HT1080 (cell line): ENCODE measurements around the gene ATF6. TPM values are rescaled to one million over a fixed set of nuclear protein-coding genes. Genes with fewer than 3 reads are reported as not detected.

Experiments used
- DNase-seq: peaks from one replicate; pipeline ENCODE4 v3.0.0-alpha.2; 2015; ENCODE audit warnings: low read depth
- total RNA-seq: library from RNA; depleted of rRNA; stranded (reverse); fragments of >200 nt; shearing (Covaris generic); gene quantifications from 2 replicates; pipeline ENCODE4 v1.2.3, GENCODE V29; 2014

The ATF6 gene
- total RNA-seq, 1 experiment from 2014 or later, result 20.5 TPM

- no peak for DNase-seq
These were observed 120.5 kb downstream of the ATF6 start for GRCh38 chr1:161886589-161886988.

DNA sequence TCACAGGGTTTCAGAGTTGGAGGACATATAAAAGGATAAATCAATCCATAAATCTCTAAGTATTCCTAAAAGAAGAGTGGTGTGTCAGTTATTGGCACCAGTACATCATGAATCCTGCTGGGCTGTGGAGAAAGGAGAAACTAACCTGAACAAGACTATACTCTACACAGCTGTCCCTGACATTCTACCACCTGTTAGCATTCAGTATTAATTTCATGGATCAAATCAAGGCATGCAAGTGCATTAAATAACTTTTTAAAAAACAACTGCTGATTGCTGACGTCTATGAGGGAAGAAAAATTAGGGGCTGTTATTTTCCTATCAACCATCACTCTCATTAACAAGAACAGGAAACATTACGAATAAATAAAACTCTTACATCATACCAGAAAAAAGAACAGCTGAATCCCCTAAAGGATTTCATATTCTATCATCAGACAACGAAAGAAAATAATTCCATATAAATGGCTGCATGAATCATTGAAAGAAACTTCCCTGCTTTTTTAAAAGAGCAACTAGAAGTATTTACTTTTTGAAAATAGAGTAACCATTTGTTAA is 121.7 kb downstream of the ATF6 start:
- no peak for DNase-seq

GRCh38 chr1:161890574-161890973 is 124.5 kb downstream of the ATF6 start:
- no peak for DNase-seq

GRCh38 chr1:161899091-161899490 is 133.0 kb downstream of the ATF6 start:
- no peak for DNase-seq

- DNase-seq, result no peak
These were observed 134.0 kb downstream of the ATF6 start for GRCh38 chr1:161900160-161900559.

DNA sequence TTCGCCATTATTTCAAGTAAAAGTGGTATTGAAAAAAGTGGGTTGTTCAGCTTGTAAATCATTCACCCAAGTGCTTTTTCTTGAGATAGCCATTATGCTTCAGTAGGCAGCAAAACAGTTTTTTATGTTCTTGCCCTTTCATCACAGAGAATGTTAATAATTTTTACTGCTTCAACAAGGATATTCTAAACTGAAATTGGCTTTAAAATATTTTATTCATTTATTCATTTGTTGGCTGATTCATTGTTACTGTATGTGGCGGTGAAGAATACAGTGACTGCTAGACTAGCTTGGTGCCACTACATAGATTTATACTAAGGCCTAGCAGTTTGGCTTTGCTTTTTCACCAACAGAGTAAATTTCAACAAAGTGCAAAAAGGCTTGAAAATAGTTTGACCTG is 136.1 kb downstream of the ATF6 start:
- no peak for DNase-seq

DNA sequence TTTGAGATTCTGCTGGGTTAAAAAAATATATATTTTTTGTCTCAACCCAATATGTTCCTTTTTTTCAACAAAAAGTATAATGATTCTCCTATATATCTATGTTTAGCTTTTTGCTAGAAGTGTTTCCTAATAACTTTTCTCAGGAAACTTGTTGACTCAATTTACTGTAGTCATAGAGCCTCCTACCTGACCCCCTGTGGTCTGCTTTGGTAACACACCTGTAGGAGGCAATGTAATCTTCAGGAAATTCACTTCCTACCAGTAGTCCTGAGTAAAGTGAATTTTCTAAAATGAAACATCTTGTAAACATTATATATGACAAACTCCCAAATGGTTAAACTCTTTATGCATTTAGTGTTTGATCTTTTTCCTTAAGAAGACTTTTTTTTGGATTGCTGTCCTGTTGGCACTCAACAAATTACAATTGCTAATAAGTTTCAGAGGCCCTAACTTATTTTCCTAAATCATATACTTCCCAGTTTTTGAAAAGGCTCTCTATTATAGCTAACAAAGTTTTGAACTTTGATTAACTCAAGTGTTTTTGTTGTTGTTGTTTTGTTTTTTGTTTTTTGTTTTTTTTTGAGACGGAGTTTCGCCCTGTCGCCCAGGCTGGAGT is 139.3 kb downstream of the ATF6 start:
- DNase-seq, result no peak

GRCh38 chr1:161907265-161907664 is 141.1 kb downstream of the ATF6 start:
- no peak for DNase-seq

DNA sequence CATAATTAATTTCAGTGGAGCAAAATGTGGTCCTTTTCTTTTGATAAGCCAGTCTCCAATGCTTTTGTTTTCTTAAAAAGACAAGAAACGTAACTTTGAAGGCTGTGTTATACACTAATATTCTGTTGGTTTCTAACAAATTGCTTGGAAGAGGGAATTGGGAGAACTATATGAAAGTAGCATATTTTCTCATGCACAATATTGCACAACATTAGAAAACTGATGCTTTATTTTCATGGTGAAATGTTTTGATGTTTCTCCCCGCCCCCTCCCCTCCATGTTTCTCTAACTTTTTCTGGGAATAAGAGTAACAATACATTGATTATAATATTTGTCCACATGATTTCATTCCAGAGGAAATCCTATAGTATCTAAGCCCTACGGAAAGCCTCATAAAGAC is 142.1 kb downstream of the ATF6 start:
- no peak for DNase-seq

DNA sequence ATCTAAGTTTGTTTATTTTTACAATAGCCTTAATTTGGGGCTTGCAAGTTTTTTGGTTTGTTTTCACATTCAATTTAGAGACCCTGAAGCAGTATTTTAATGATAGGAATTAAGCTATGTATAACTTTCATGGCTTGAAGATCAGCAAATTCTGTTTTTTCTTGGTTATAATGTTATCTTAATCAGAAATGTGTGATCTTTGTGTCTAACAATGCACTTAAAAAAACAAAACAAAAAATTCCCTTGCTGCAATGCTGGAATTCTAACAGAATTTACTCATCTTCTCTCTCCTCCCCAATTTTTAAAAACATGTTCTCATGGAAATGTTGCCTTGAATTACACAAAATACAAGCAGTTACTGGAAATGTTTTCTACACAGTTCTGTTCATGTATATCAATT is 144.5 kb downstream of the ATF6 start:
- DNase-seq, result no peak

DNA sequence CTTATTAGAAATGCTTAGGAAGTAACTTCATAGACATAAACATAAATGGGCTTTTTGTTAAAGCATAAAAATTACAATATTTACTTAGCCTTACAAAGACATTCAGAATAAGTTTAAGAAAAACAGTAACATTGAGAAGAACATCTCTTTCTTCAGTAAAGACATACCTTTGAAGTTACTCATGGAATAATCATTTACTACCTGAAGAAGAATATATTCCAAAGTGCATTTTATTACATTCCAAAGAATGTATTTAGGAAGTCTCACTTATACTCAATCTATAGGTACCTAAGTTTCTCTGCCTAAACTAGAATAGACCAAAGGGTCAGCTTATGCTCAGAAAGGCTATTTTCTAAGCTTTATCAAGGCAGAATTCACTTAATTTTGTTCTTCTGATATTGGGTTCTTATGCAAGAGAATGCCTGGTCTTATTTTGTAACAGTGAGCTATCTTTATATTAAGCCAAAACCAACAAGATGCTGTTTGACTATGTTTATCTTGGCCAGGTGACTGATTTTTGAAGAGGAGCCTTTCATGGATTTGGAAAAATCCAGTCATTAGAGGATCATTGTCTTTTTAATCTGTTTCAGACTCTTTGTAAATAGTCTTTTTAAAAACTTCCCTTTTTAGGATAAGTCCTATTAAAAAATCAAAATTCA is 147.5 kb downstream of the ATF6 start:
- DNase-seq, result no peak

- no peak for DNase-seq
These were observed 148.5 kb downstream of the ATF6 start for GRCh38 chr1:161914595-161914994.

- DNase-seq, result no peak
These were observed 149.0 kb downstream of the ATF6 start for GRCh38 chr1:161915051-161915503.

- DNase-seq, result no peak
These were observed 149.9 kb downstream of the ATF6 start for GRCh38 chr1:161915978-161916377.

DNA sequence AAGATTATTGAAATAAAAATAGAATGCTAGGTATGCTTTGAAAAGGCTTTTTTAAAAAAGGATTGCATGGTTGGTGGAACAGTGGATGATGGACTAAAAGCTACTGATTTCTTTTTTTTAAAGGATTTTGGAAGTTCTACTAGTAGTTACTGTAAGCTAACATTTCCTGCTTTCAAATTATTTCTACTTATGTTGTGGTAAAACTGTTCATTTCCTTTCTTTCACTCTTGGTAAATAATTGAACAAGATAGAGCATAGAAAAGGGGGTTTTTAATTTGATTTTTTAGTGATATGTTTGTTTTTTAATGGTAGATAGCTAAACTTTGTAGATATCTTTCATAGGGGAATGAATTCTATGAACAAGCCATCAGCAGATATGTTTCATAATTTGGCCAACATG is 153.1 kb downstream of the ATF6 start:
- DNase-seq, result no peak

GRCh38 chr1:161921491-161921890 is 155.4 kb downstream of the ATF6 start:
- no peak for DNase-seq

GRCh38 chr1:161921990-161922389 is 155.9 kb downstream of the ATF6 start:
- no peak for DNase-seq

GRCh38 chr1:161928056-161928455 is 161.9 kb downstream of the ATF6 start:
- no peak for DNase-seq

DNA sequence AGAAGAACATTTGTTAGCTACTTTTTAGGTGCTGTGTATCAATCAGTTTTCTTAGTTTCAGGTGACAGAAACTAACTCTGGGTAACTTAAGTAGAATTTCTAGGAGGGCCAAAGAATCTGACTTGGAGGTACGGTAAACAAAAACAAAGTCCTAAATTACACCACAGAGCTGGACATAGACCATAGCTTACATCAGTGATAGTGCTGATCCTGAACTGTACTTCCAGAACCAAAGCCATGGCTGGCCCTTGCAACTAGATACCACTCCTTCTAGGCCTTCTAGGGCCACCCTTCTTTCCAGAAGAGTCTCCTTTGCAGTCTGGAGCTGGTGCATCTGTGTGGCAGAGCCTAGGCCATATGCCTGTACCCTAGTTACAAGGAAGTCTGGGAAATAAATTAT is 163.0 kb downstream of the ATF6 start:
- no peak for DNase-seq

DNA sequence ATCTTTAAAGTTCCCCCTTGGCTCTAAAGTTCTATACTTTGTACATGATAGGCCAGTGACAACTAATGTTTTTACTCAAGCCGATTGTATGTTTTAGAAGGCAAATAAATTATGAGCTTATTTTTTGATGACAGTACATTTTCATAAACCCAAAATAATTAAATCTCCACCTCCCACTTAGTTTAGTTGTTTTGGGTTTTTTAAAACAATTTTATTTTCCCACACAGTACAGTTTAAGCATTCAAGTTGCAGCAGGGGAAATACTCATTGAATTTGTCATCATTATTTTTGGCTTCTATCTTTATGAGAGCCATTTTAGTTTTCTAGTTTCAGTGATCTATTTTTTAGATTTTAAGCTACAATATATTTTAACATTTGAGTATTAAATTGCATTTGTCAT is 163.9 kb downstream of the ATF6 start:
- no peak for DNase-seq

GRCh38 chr1:161932668-161933067 is 166.5 kb downstream of the ATF6 start:
- DNase-seq, result no peak

DNA sequence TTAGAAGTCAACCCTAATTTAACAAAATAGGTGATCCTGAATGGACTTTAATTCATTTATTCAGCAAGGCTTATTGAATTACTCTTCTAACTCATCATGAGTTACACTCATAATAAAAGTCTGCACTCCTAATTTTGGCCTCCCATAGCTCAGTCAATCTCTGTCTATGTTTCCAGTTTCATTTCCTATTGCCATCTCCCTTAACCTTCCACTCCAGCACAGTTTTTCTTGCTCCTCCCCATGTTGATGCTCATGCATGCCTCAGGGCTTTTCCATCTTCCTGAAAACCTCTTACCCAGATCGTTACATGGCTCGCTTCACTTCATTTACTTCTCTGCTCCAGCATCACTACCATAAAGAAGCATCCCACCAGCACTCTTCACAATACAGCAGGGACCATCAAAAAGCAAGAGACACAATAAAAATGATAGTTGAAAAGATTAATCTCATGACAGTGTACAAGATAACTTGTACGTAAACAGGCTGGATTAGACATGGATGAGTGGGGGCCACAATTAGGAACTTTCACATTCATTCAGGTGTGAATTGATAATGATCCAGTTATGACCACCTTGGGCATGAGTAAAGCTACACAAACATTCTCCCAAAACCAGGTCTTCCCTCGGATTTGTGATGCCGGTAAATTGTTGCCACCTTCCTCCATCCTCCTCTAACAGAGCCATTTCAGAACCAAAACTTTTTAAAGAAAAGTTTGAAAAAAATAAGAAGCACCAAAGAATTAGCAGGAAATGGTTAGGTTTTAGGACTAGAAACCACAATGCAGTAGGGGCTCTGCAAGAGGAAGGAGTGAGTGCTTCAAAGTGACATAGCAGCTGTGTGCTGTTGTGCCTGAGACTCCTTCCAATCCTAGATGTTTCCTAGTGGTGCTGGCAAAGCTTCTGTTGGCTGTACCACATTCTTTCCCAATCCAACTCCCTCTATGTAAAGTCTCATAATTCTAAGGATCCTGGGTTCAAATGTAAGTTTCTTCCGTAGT is 167.8 kb downstream of the ATF6 start:
- DNase-seq, result no peak
